Smooth muscle cell (in vitro differentiated cells): ENCODE results near the gene C19orf33. TPM values are rescaled to one million over a fixed set of nuclear protein-coding genes. Genes with fewer than 3 reads are reported as not detected.

ENCODE experiments used
- DNase-seq: peaks from one replicate; lab custom pipeline; 2025; ENCODE audit not compliant: unreplicated experiment; lab: John Stamatoyannopoulos, UW
- H2AFZ ChIP-seq: fragments of 200-600 bp; sonication (generic); 2 replicates; pipeline ENCODE4 v1.6.0; 2016; ENCODE audit warnings: antibody characterized with exemption, low read depth, mild to moderate bottlenecking
- H3F3A ChIP-seq: fragments of 200-600 bp; sonication (generic); 2 replicates; pipeline ENCODE4 v1.6.0; 2017; ENCODE audit warnings: antibody characterized with exemption, low read depth
- H3K27ac ChIP-seq: fragments of 200-600 bp; sonication (generic); 2 replicates; pipeline ENCODE4 v1.5.1; 2016; ENCODE audit warnings: low read depth, mild to moderate bottlenecking
- H3K27me3 ChIP-seq: fragments of 200-600 bp; sonication (generic); 2 replicates; pipeline ENCODE4 v1.6.1; 2016; ENCODE audit warnings: low read depth, mild to moderate bottlenecking
- H3K36me3 ChIP-seq: fragments of 200-600 bp; sonication (generic); 2 replicates; pipeline ENCODE4 v1.5.1; 2016; ENCODE audit warnings: low read depth
- H3K4me1 ChIP-seq: fragments of 200-600 bp; sonication (generic); 2 replicates; pipeline ENCODE4 v1.5.1; 2016; ENCODE audit warnings: low read depth
- H3K4me2 ChIP-seq: fragments of 200-600 bp; sonication (generic); 2 replicates; pipeline ENCODE4 v1.6.0; 2016; ENCODE audit warnings: mild to moderate bottlenecking
- H3K4me3 ChIP-seq: fragments of 200-600 bp; sonication (generic); 2 replicates; pipeline ENCODE4 v1.5.1; 2016; ENCODE audit warnings: mild to moderate bottlenecking
- H3K79me2 ChIP-seq: fragments of 200-600 bp; sonication (generic); 2 replicates; pipeline ENCODE4 v1.6.0; 2016; ENCODE audit warnings: low read depth, mild to moderate bottlenecking
- H3K9ac ChIP-seq: fragments of 200-600 bp; sonication (generic); 2 replicates; pipeline ENCODE4 v1.6.0; 2016; ENCODE audit warnings: low read depth
- H3K9me3 ChIP-seq: fragments of 200-600 bp; sonication (generic); replicated peaks from 2 replicates; pipeline ENCODE4 v1.5.1; 2016; ENCODE audit warnings: low read depth
- H4K20me1 ChIP-seq: fragments of 200-600 bp; sonication (generic); 2 replicates; pipeline ENCODE4 v1.6.0; 2016; ENCODE audit warnings: low read depth
- WGBS: methylation state at CpG from one replicate; pipeline ENCODE4 v1.1.7; 2016; ENCODE audit warnings: low lambda C conversion rate; 5-methylcytosine and 5-hydroxymethylcytosine counted together
- polyA plus RNA-seq: library from polyadenylated mRNA; unstranded; fragments of >200 nt; fragmentation: Nextera tagmentation; extraction: Ambion mirVana; gene quantifications from 2 replicates; pipeline ENCODE4 v1.2.1, GENCODE V29; 2016
- total RNA-seq: library from RNA; depleted of rRNA; stranded (reverse); fragments of >200 nt; gene quantifications from 2 replicates; pipeline ENCODE4 v1.2.3, GENCODE V29; 2014
- TF ChIP-seq, protein P1 (sequence below): fragments of 200-600 bp; sonication (generic); IDR thresholded peaks from 2 replicates; pipeline ENCODE4 v1.5.1; 2017; ENCODE audit warnings: borderline replicate concordance, mild to moderate bottlenecking, antibody characterized with exemption; ENCODE audit not compliant: insufficient read depth, poor library complexity, severe bottlenecking

Gene C19orf33
- total and polyA plus RNA-seq, 2 experiments from 2014 or later: 22.1 to 136 TPM

GRCh38 chr19:38324431-38324830, 20.4 kb downstream of the C19orf33 start:
- Histone ChIP-seq H3K9me3 (no peaks in the 10 kb centered on the region), H3K79me2 (no peaks in the 10 kb centered on the region), H3F3A (no peaks in the 10 kb centered on the region), H3K4me3 (no peak overlapping the region), H4K20me1 (peaks cover 7% of the 10 kb centered on the region), H3K27me3 (no peaks in the 10 kb centered on the region), H3K27ac (no peak overlapping the region), H3K36me3 (no peaks in the 10 kb centered on the region), H3K4me2 (no peak overlapping the region), H3K9ac (no peak overlapping the region), H2AFZ (no peak overlapping the region), H3K4me1 (peaks cover 14% of the 10 kb centered on the region)
- WGBS: 91% methylated on average over 4 of the region's 4 CpGs
- DNase-seq: no peak
- TF ChIP-seq, protein P1, sequence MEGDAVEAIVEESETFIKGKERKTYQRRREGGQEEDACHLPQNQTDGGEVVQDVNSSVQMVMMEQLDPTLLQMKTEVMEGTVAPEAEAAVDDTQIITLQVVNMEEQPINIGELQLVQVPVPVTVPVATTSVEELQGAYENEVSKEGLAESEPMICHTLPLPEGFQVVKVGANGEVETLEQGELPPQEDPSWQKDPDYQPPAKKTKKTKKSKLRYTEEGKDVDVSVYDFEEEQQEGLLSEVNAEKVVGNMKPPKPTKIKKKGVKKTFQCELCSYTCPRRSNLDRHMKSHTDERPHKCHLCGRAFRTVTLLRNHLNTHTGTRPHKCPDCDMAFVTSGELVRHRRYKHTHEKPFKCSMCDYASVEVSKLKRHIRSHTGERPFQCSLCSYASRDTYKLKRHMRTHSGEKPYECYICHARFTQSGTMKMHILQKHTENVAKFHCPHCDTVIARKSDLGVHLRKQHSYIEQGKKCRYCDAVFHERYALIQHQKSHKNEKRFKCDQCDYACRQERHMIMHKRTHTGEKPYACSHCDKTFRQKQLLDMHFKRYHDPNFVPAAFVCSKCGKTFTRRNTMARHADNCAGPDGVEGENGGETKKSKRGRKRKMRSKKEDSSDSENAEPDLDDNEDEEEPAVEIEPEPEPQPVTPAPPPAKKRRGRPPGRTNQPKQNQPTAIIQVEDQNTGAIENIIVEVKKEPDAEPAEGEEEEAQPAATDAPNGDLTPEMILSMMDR: no peak

DNA sequence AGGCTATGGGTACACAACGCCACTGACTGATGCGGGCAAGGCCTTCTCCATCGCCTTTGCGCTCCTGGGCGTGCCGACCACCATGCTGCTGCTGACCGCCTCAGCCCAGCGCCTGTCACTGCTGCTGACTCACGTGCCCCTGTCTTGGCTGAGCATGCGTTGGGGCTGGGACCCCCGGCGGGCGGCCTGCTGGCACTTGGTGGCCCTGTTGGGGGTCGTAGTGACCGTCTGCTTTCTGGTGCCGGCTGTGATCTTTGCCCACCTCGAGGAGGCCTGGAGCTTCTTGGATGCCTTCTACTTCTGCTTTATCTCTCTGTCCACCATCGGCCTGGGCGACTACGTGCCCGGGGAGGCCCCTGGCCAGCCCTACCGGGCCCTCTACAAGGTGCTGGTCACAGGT, 22.5 kb downstream of the C19orf33 start:
- H3F3A ChIP-seq: no peaks in the 10 kb centered on the region
- peaks cover 3% of the 10 kb centered on the region for H3K4me1 ChIP-seq
- DNase-seq: no peak
- no peak overlapping the region for H3K9ac ChIP-seq
- H4K20me1 ChIP-seq: peaks cover 7% of the 10 kb centered on the region
- no peak overlapping the region for H2AFZ ChIP-seq
- H3K27ac ChIP-seq: no peak overlapping the region
- no peaks in the 10 kb centered on the region for H3K79me2 ChIP-seq
- H3K9me3 ChIP-seq: no peaks in the 10 kb centered on the region
- no peaks in the 10 kb centered on the region for H3K36me3 ChIP-seq
- 98% methylated on average over 22 of the region's 22 CpGs for WGBS
- H3K27me3 ChIP-seq: no peaks in the 10 kb centered on the region
- TF ChIP-seq, protein P1: no peak
- H3K4me2 ChIP-seq: no peak overlapping the region
- no peak overlapping the region for H3K4me3 ChIP-seq

DNA sequence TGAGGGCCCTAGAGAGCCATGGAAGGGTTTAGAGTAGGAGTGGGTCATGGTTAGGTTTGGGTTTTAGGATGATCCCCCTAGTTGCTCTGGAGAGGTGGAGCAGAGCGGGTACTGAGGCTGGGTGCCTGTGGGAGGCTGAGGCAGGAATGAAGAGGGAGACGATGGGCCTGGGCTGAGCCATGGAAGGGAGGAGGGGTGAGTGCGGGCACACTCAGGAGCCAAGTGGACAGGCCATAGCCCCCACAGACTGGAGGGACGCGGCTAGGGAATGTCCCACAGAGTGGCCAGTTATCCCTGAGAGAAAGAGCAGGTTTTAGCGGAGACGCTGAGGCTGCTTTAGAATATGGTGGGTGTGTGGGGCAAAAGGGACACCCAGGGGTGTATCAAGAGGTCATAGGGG, 25.6 kb downstream of the C19orf33 start:
- Histone ChIP-seq H4K20me1 (no peaks in the 10 kb centered on the region), H3K9ac (no peak overlapping the region), H3K4me2 (no peak overlapping the region), H3K36me3 (no peaks in the 10 kb centered on the region), H3K79me2 (no peaks in the 10 kb centered on the region), H3K4me1 (no peaks in the 10 kb centered on the region), H3F3A (no peaks in the 10 kb centered on the region), H3K27me3 (no peaks in the 10 kb centered on the region), H3K27ac (no peak overlapping the region), H3K4me3 (no peak overlapping the region), H3K9me3 (no peaks in the 10 kb centered on the region), H2AFZ (no peak overlapping the region)
- no peak for DNase-seq
- TF ChIP-seq, protein P1: no peak
- WGBS: 97% methylated on average over 6 of the region's 7 CpGs

- TF ChIP-seq, protein P1: no peak
- no peaks in the 10 kb centered on the region for H3K36me3 ChIP-seq
- 90% methylated on average over 1 of the region's 1 CpG for WGBS
Measured at GRCh38 chr19:38331728-38332127, 27.7 kb downstream of the C19orf33 start.

More at GRCh38 chr19:38331728-38332127, 27.7 kb downstream of the C19orf33 start:
- H3K27ac ChIP-seq: no peak overlapping the region
- no peaks in the 10 kb centered on the region for H3K4me1 ChIP-seq
- H3K9me3 ChIP-seq: no peaks in the 10 kb centered on the region
- H3K79me2 ChIP-seq: no peaks in the 10 kb centered on the region
- H3K4me2 ChIP-seq: no peak overlapping the region
- no peak overlapping the region for H3K4me3 ChIP-seq
- H4K20me1 ChIP-seq: no peaks in the 10 kb centered on the region
- no peaks in the 10 kb centered on the region for H3K27me3 ChIP-seq
- no peak overlapping the region for H2AFZ ChIP-seq
- DNase-seq: no peak
- H3K9ac ChIP-seq: no peak overlapping the region
- no peaks in the 10 kb centered on the region for H3F3A ChIP-seq
